ENCODE results near the gene GCAT.
A peak's percentile ranks its signal among the peaks of the same experiment; 100 is the strongest.

GCAT gene

DNA sequence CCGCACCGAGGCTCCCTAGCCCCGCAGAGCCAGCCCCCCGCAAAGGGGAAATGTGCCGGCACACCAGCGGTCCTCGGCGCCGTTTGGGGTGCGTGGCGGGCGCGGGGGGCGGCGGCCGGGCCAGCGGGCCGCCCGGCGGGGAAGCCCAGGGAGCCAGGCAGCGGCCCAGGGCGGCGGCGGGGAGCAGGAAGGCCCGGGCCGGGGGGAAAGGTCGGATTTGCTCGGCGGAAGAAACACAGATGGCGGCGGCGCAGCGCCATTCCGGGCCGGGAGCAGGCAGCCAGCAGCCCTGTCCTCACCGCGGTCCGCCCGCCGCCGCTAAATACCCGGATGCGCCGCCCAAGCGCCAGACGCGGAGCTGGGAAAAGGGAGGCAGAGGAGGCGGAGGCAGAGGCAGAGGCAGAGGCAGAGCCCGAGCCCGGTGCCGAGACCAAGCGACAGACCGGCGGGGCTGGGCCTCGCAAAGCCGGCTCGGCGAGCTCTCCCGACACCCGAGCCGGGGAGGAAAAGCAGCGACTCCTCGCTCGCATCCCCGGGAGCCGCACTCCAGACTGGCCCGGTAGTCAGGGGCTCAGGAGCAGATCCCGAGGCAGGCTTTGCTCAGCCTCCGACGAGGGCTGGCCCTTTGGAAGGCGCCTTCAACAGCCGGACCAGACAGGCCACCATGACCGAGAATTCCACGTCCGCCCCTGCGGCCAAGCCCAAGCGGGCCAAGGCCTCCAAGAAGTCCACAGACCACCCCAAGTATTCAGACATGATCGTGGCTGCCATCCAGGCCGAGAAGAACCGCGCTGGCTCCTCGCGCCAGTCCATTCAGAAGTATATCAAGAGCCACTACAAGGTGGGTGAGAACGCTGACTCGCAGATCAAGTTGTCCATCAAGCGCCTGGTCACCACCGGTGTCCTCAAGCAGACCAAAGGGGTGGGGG lies 2.6 kb upstream of the GCAT start:
- Histone ChIP-seq H3K9me3 (ENCODE audit: control insufficient read depth, low read length) (no peaks in the 10 kb centered on the region), H3K4me3 (ENCODE audit: low read length) (peak overlapping the region; percentile 94), H3K27me3 (ENCODE audit: control insufficient read depth, insufficient read depth, low read length) (peaks cover 3% of the 10 kb centered on the region), H3K4me1 (ENCODE audit: control insufficient read depth, insufficient read depth, low read length) (peaks cover 42% of the 10 kb centered on the region), H3K9ac (ENCODE audit: low read length) (peak overlapping the region; percentile 96), H3K36me3 (ENCODE audit: control insufficient read depth, insufficient read depth, low read length) (no peaks in the 10 kb centered on the region)

DNA sequence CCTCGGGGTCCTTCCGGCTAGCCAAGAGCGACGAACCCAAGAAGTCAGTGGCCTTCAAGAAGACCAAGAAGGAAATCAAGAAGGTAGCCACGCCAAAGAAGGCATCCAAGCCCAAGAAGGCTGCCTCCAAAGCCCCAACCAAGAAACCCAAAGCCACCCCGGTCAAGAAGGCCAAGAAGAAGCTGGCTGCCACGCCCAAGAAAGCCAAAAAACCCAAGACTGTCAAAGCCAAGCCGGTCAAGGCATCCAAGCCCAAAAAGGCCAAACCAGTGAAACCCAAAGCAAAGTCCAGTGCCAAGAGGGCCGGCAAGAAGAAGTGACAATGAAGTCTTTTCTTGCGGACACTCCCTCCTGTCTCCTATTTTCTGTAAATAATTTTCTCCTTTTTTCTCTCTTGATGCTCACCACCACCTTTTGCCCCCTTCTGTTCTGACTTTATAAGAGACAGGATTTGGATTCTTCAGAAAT lies 1.9 kb upstream of the GCAT start:
- H3K9ac ChIP-seq (ENCODE audit: low read length), result peak overlapping the region; percentile 96
- H3K4me1 ChIP-seq (ENCODE audit: control insufficient read depth, insufficient read depth, low read length), result peaks cover 42% of the 10 kb centered on the region
- peaks cover 3% of the 10 kb centered on the region for H3K27me3 ChIP-seq (ENCODE audit: control insufficient read depth, insufficient read depth, low read length)

DNA sequence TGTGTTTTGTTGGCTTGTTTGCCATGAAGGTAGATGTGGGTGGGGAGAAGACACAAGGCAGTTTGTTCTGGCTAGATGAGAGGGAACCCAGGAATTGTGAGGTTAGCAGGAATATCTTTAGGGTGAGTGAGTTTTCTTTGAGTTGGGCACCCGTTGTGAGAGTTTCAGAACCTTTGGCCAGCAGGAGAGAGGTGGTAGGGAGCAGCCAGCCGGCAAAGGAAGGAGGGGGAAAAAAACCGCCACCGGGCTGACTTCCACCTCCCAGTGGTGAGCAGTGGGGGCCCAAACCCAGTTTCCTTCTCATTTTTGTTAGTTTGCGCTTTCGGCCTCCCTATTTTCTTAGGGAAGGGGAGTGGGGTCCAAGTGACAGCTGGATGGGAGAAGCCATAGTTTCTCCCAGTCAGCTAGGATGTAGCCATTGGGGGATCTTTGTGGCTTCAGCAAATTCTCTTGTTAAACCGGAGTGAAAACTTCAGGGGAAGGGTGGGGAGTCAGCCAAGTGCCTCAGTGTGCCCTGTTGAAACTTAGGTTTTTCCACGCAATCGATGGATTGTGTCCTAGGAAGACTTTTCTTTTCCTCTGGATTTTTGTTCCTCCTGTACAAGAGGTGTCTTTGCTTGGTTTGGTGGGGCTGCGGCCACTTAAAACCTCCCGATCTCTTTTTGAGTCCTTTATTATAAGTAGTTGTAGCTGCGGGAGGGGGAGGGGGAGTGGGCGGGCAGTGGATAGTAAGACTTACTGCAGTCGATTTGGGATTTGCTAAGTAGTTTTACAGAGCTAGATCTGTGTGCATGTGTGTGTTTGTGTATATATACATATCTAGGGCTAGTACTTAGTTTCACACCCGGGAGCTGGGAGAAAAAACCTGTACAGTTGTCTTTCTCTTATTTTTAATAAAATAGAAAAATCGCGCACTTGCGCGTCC lies 1.1 kb upstream of the GCAT start:
- H3K4me3 ChIP-seq (ENCODE audit: low read length), result peak overlapping the region; percentile 94
- H3K4me1 ChIP-seq (ENCODE audit: control insufficient read depth, insufficient read depth, low read length), result peaks cover 42% of the 10 kb centered on the region
- H3K36me3 ChIP-seq (ENCODE audit: control insufficient read depth, insufficient read depth, low read length), result no peaks in the 10 kb centered on the region
- no peaks in the 10 kb centered on the region for H3K9me3 ChIP-seq (ENCODE audit: control insufficient read depth, low read length)
- H3K9ac ChIP-seq (ENCODE audit: low read length), result peak overlapping the region; percentile 96
- H3K27me3 ChIP-seq (ENCODE audit: control insufficient read depth, insufficient read depth, low read length), result peaks cover 3% of the 10 kb centered on the region

More for the DNA sequence above, 1.9 kb upstream of the GCAT start:
- no peaks in the 10 kb centered on the region for H3K36me3 ChIP-seq (ENCODE audit: control insufficient read depth, insufficient read depth, low read length)
- H3K9me3 ChIP-seq (ENCODE audit: control insufficient read depth, low read length), result no peaks in the 10 kb centered on the region
- peak overlapping the region; percentile 94 for H3K4me3 ChIP-seq (ENCODE audit: low read length)

DNA sequence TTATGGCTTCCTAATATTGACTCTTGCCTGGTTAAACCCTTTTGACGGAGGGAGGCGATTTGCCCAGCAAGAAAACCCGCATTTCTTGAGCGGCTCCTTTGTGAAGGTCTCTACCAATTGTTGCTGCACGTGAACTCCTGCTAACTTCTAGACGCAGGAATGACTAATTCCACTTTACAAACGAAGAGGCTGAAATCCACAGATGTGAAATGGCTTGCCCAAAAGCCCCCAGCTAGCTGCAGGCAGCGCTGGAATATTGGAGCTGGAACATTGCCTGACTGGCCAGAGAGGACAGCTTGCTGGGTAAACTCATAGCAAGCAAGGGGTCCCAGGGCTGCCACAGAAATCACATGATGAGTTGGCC lies 542 bp downstream of the GCAT start:
- Histone ChIP-seq H3K27me3 (ENCODE audit: control insufficient read depth, insufficient read depth, low read length) (peaks cover 3% of the 10 kb centered on the region), H3K4me1 (ENCODE audit: control insufficient read depth, insufficient read depth, low read length) (peaks cover 35% of the 10 kb centered on the region), H3K9ac (ENCODE audit: low read length) (peak overlapping the region; percentile 96), H3K36me3 (ENCODE audit: control insufficient read depth, insufficient read depth, low read length) (no peaks in the 10 kb centered on the region), H3K4me3 (ENCODE audit: low read length) (peak overlapping the region; percentile 94), H3K9me3 (ENCODE audit: control insufficient read depth, low read length) (no peaks in the 10 kb centered on the region)

DNA sequence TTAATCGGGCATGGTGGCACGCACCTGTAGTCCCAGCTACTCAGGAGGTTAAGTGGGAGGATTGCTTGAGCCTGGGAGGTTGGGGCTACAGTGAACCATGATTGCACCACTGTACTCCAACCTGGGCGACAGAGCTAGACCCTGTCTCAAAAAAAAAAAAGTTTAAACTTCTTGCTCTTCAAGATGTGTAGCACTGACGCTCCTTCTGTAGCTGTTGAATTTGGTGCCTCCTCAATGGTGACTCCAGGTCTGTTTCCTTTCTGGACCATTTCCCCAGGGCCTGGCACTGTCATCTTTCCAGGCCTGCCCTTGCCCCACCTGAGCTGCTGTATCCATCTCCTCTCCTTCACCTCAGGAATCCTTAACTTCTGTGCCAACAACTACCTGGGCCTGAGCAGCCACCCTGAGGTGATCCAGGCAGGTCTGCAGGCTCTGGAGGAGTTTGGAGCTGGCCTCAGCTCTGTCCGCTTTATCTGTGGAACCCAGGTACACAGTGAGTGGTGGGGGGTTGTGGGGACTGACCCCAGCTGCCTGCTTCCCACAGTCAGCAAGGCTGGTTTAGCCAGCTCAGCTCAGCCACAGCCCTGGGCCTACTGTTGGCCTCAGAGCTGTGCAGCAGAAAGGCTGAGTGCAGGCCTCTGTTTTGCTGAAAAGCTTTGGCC lies 2.1 kb downstream of the GCAT start:
- Histone ChIP-seq H3K9me3 (ENCODE audit: control insufficient read depth, low read length) (no peaks in the 10 kb centered on the region), H3K27me3 (ENCODE audit: control insufficient read depth, insufficient read depth, low read length) (peaks cover 3% of the 10 kb centered on the region), H3K9ac (ENCODE audit: low read length) (no peak overlapping the region), H3K36me3 (ENCODE audit: control insufficient read depth, insufficient read depth, low read length) (no peaks in the 10 kb centered on the region), H3K4me1 (ENCODE audit: control insufficient read depth, insufficient read depth, low read length) (peaks cover 23% of the 10 kb centered on the region), H3K4me3 (ENCODE audit: low read length) (no peak overlapping the region)

DNA sequence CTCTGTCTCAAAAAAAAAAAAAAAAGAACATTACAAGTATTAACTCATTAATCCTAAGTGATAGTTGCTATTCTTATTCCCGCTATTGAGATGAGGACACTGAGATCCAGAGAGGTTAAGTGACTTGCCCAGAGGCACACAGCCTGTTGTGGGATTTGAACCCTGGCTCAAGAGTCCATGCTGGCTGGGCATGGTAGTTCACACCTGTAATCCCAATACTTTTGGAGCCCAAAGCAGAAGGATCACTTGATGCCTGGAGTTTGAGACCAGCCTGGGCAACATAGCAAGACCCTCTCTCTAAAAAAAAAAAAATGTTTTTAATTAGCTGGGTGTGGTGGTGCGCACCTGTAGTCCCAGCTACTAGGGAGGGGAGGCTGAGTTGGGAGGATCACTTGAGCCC lies 4.1 kb downstream of the GCAT start:
- no peak overlapping the region for H3K4me3 ChIP-seq (ENCODE audit: low read length)
- peaks cover 16% of the 10 kb centered on the region for H3K4me1 ChIP-seq (ENCODE audit: control insufficient read depth, insufficient read depth, low read length)
- H3K9me3 ChIP-seq (ENCODE audit: control insufficient read depth, low read length), result no peaks in the 10 kb centered on the region
- H3K27me3 ChIP-seq (ENCODE audit: control insufficient read depth, insufficient read depth, low read length), result no peaks in the 10 kb centered on the region
- no peaks in the 10 kb centered on the region for H3K36me3 ChIP-seq (ENCODE audit: control insufficient read depth, insufficient read depth, low read length)
- no peak overlapping the region for H3K9ac ChIP-seq (ENCODE audit: low read length)

DNA sequence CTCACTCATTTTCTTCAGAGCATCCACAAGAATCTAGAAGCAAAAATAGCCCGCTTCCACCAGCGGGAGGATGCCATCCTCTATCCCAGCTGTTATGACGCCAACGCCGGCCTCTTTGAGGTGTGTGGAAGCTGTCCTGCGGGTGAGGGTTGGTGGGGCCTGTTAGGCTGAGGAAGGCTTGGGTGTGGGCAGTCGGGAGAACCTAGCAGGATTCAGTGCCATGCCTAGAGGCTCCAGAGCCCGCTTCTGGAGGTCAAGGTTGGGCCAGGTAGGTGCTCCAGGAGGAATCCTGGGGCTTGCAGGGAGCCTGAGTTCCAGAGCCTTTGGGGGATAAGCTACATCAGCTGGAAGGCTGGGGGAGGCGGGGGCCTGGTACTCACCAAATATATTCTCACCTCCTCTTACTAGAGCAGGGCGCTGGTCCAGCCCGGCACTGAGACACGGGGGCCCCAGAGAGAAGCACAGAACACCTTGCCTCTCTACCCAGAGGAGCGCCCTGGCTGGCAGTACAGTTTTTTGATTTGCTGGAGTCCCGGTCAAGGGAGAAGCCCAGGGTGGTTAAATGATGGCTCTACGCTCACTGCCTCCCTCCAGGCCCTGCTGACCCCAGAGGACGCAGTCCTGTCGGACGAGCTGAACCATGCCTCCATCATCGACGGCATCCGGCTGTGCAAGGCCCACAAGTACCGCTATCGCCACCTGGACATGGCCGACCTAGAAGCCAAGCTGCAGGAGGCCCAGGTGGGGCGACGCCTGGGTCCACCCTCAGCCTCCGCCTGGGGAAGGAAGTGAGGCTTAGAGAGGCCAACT lies 5.3 kb downstream of the GCAT start:
- H3K27me3 ChIP-seq (ENCODE audit: control insufficient read depth, insufficient read depth, low read length), result peaks cover 6% of the 10 kb centered on the region
- H3K9me3 ChIP-seq (ENCODE audit: control insufficient read depth, low read length), result no peaks in the 10 kb centered on the region
- no peaks in the 10 kb centered on the region for H3K36me3 ChIP-seq (ENCODE audit: control insufficient read depth, insufficient read depth, low read length)
- H3K4me3 ChIP-seq (ENCODE audit: low read length), result no peak overlapping the region
- H3K9ac ChIP-seq (ENCODE audit: low read length), result no peak overlapping the region
- H3K4me1 ChIP-seq (ENCODE audit: control insufficient read depth, insufficient read depth, low read length), result peaks cover 22% of the 10 kb centered on the region

DNA sequence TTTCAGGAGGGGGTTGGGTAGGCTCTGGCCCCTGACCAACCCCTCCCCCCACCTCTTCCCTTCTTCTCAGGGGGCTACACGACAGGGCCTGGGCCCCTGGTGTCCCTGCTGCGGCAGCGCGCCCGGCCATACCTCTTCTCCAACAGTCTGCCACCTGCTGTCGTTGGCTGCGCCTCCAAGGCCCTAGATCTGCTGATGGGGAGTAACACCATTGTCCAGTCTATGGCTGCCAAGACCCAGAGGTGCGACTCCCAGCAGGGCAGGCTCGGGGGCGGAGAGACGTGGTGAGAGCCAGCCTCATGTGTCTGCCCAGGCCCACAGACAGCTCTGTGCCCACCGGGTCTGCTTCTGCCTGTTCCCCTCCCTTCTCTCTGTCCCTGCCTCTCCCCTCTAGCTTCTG lies 7.9 kb downstream of the GCAT start:
- peaks cover 21% of the 10 kb centered on the region for H3K4me1 ChIP-seq (ENCODE audit: control insufficient read depth, insufficient read depth, low read length)
- no peaks in the 10 kb centered on the region for H3K36me3 ChIP-seq (ENCODE audit: control insufficient read depth, insufficient read depth, low read length)
- H3K9ac ChIP-seq (ENCODE audit: low read length), result no peak overlapping the region
- no peaks in the 10 kb centered on the region for H3K9me3 ChIP-seq (ENCODE audit: control insufficient read depth, low read length)
- H3K4me3 ChIP-seq (ENCODE audit: low read length), result no peak overlapping the region
- peaks cover 20% of the 10 kb centered on the region for H3K27me3 ChIP-seq (ENCODE audit: control insufficient read depth, insufficient read depth, low read length)

DNA sequence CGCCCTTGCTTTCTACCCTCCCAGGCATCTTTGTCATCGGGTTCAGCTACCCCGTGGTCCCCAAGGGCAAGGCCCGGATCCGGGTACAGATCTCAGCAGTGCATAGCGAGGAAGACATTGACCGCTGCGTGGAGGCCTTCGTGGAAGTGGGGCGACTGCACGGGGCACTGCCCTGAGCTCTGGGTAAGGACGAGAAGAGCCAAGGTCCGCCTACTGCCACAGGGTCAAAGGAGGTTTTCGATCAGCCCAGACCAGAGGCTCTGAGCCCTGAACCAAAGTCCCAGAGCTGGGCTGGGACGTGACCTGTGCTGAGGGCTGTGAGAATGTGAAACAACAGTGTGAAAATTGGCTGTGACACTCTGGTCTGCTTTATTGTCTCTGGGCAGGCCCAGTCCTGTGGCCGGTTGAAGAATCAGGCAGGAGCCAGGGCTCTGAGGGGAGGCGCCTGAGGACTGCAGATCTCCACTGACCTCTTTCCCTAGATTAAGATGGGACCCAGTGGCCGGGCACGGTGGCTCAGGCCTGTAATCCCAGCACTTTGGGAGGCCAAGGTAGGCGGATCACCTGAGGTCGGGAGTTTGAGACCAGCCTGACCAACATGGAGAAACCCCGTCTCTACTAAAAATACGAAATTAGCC lies 8.9 kb downstream of the GCAT start:
- Histone ChIP-seq H3K4me1 (ENCODE audit: control insufficient read depth, insufficient read depth, low read length) (peaks cover 21% of the 10 kb centered on the region), H3K27me3 (ENCODE audit: control insufficient read depth, insufficient read depth, low read length) (peaks cover 26% of the 10 kb centered on the region), H3K9ac (ENCODE audit: low read length) (no peak overlapping the region), H3K4me3 (ENCODE audit: low read length) (no peak overlapping the region), H3K36me3 (ENCODE audit: control insufficient read depth, insufficient read depth, low read length) (no peaks in the 10 kb centered on the region), H3K9me3 (ENCODE audit: control insufficient read depth, low read length) (no peaks in the 10 kb centered on the region)

DNA sequence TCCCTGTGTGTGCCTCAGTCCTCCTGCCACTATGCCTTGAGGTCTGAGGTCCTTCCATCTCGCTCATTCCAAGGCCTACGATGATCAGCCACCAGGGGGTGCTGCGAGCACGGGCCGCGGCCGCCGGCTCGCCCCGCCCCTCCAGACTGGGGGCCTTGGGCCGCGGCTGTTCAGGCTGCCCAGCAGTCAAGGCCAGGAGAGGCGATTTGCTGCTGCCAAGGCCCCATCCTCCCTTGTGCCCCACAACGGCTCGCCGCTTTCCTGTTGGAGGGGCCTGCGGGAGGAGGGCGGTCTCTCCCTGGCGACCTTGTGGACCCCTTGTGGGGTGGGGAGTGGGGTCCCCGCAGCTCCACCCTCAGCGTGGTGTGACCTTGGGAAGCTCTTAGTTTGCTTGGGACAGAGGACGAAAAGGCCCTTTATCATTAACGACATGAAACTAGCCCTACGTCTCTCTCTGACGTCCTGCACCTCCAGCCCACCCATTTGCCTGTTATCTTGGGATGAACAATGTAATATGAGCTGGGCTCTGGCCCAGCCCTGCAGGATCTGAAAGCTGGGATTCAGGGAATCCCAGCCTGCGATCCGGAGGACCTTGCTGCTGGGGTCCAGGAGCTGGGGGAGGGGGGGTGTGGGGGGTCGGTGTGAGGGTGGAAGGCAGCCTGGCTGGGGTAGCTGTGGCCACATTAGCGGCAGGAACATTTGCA lies 10.1 kb downstream of the GCAT start:
- H3K36me3 ChIP-seq (ENCODE audit: control insufficient read depth, insufficient read depth, low read length), result no peaks in the 10 kb centered on the region
- H3K4me3 ChIP-seq (ENCODE audit: low read length), result peak overlapping the region; percentile 33
- peaks cover 37% of the 10 kb centered on the region for H3K27me3 ChIP-seq (ENCODE audit: control insufficient read depth, insufficient read depth, low read length)
- H3K9me3 ChIP-seq (ENCODE audit: control insufficient read depth, low read length), result no peaks in the 10 kb centered on the region
- peak overlapping the region; percentile 33 for H3K9ac ChIP-seq (ENCODE audit: low read length)
- peaks cover 21% of the 10 kb centered on the region for H3K4me1 ChIP-seq (ENCODE audit: control insufficient read depth, insufficient read depth, low read length)

Data from mucosa of stomach (tissue), 1 donor.